CD4-positive, CD25-positive, alpha-beta regulatory T cell (primary cell): ENCODE results near the gene LRMDA. TPM values are rescaled to one million over a fixed set of nuclear protein-coding genes. Genes with fewer than 3 reads are reported as not detected.

Source experiments
- ATAC-seq, 2 donors: fragments of 150-1000 bp; cut with Tn5 transposase; one replicate each; pipeline ENCODE4 v1.10.0; 2021; ENCODE audit warnings: low read depth in 2 of 2, moderate number of reproducible peaks in 2 of 2, moderate library complexity in 1 of 2
- DNase-seq, 3 donors: peaks; one replicate each; pipeline versions ENCODE4 v3.0.0 to v3.0.0-alpha.2; 2012 to 2022; ENCODE audit warnings: mixed read lengths in 1 of 3
- H3K27ac ChIP-seq: one replicate; pipeline ENCODE4 v1.7.0; 2013; ENCODE audit warnings: mild to moderate bottlenecking, low read length; ENCODE audit not compliant: insufficient read depth, poor library complexity, severe bottlenecking
- H3K27me3 ChIP-seq: one replicate; pipeline ENCODE4 v1.7.0; 2013; ENCODE audit warnings: low read length; ENCODE audit not compliant: control insufficient read depth, insufficient read depth
- H3K36me3 ChIP-seq: one replicate; pipeline ENCODE4 v1.7.0; 2013; ENCODE audit warnings: mild to moderate bottlenecking, low read length, moderate library complexity; ENCODE audit not compliant: control insufficient read depth, insufficient read depth
- H3K4me1 ChIP-seq: 2 replicates; pipeline ENCODE4 v1.7.0; 2013; ENCODE audit warnings: mild to moderate bottlenecking, low read length; ENCODE audit not compliant: insufficient read depth, control insufficient read depth, poor library complexity, severe bottlenecking
- H3K4me3 ChIP-seq: one replicate; pipeline ENCODE4 v1.7.0; 2013; ENCODE audit warnings: low read depth, mild to moderate bottlenecking, low read length, moderate library complexity
- H3K9me3 ChIP-seq, 2 experiments: 1 replicate in 1 of 2; 2 replicates in 1 of 2; pipeline ENCODE4 v1.7.0; 2013; ENCODE audit warnings: low read length in 2 of 2, mild to moderate bottlenecking in 1 of 2, moderate library complexity in 1 of 2; ENCODE audit not compliant: control insufficient read depth in 2 of 2
- H3K27ac Mint-ChIP-seq, 3 donors: one replicate each; pipeline ENCODE4 v1.8.0; 2020 to 2022; ENCODE audit warnings: mild to moderate bottlenecking in 3 of 3, mixed read lengths in 3 of 3, moderate library complexity in 2 of 3
- H3K27me3 Mint-ChIP-seq: one replicate; pipeline ENCODE4 v1.8.0; 2022; ENCODE audit warnings: mild to moderate bottlenecking, mixed read lengths
- H3K36me3 Mint-ChIP-seq: one replicate; pipeline ENCODE4 v1.8.0; 2020; ENCODE audit warnings: mixed read lengths
- H3K4me1 Mint-ChIP-seq, 4 donors: one replicate each; pipeline ENCODE4 v1.8.0; 2020 to 2022; ENCODE audit warnings: mixed read lengths in 4 of 4, mild to moderate bottlenecking in 1 of 4
- H3K4me3 Mint-ChIP-seq, 4 donors: one replicate each; pipeline ENCODE4 v1.8.0; 2020 to 2022; ENCODE audit warnings: mild to moderate bottlenecking in 4 of 4, mixed read lengths in 4 of 4, moderate library complexity in 3 of 4
- H3K9me3 Mint-ChIP-seq, 7 donors: one replicate each; pipeline ENCODE4 v1.8.0; 2020 to 2022; ENCODE audit warnings: mixed read lengths in 7 of 7, mild to moderate bottlenecking in 3 of 7, moderate library complexity in 2 of 7
- polyA plus RNA-seq, 4 donors: library from polyadenylated mRNA; unstranded; fragments of 300-500 nt; fragmentation: Illumina TruSeq; gene quantifications; one replicate each; pipeline ENCODE4 v1.2.3, GENCODE V29; 2021
- total RNA-seq: library from RNA; stranded (reverse); gene quantifications from one replicate; pipeline ENCODE4 v1.2.3, GENCODE V29; 2022

Gene LRMDA
- total and polyA plus RNA-seq, 5 donors from 2014 or later, result 0.10 TPM; not detected in 4

- no peak overlapping the region for H3K4me3 ChIP-seq
- no peaks in the 10 kb centered on the region for H3K4me1 ChIP-seq
- no peaks in the 10 kb centered on the region for H3K27me3 Mint-ChIP-seq
- no peak for ATAC-seq
- no peak overlapping the region for H3K27ac ChIP-seq
- no peak for DNase-seq
- peaks cover 0 to 6% (median 0%) of the 10 kb centered on the region in 7 donors for H3K9me3 Mint-ChIP-seq
- peaks cover 0 to 12% (median 0%) of the 10 kb centered on the region in 4 donors for H3K4me1 Mint-ChIP-seq
- no peaks in the 10 kb centered on the region for H3K9me3 ChIP-seq
- no peak overlapping the region for H3K4me3 Mint-ChIP-seq
- H3K36me3 Mint-ChIP-seq, result no peaks in the 10 kb centered on the region
- H3K36me3 ChIP-seq, result no peaks in the 10 kb centered on the region
- no peaks in the 10 kb centered on the region for H3K27me3 ChIP-seq
- H3K27ac Mint-ChIP-seq, result no peak overlapping the region
Measured at GRCh38 chr10:76192151-76192550, 760.7 kb downstream of the LRMDA start.

- H3K4me3 ChIP-seq, result no peak overlapping the region
- no peak overlapping the region for H3K27ac ChIP-seq
- Mint-ChIP-seq H3K4me3 (no peak overlapping the region), H3K27ac (no peak overlapping the region), H3K9me3 (peaks cover 0 to 6% (median 0%) of the 10 kb centered on the region in 7 donors), H3K4me1 (peaks cover 0 to 11% (median 0%) of the 10 kb centered on the region in 4 donors), H3K36me3 (no peaks in the 10 kb centered on the region), H3K27me3 (no peaks in the 10 kb centered on the region)
- H3K36me3 ChIP-seq, result no peaks in the 10 kb centered on the region
- no peaks in the 10 kb centered on the region for H3K27me3 ChIP-seq
- no peaks in the 10 kb centered on the region for H3K9me3 ChIP-seq
- no peaks in the 10 kb centered on the region for H3K4me1 ChIP-seq
- DNase-seq (no peak), ATAC-seq (no peak)
Measured at GRCh38 chr10:76192694-76193320, 761.4 kb downstream of the LRMDA start.

- no peaks in the 10 kb centered on the region for H3K4me1 ChIP-seq
- Mint-ChIP-seq H3K27ac (peak overlapping the region in 1 of 3 donors; percentile 16), H3K9me3 (peaks cover 0 to 6% (median 0%) of the 10 kb centered on the region in 7 donors), H3K36me3 (no peaks in the 10 kb centered on the region), H3K4me3 (no peak overlapping the region), H3K27me3 (no peaks in the 10 kb centered on the region), H3K4me1 (peaks cover 0 to 11% (median 0%) of the 10 kb centered on the region in 4 donors)
- no peaks in the 10 kb centered on the region for H3K27me3 ChIP-seq
- peak in 1 of 3 donors; percentile 8 for DNase-seq
- H3K4me3 ChIP-seq, result no peak overlapping the region
- ATAC-seq, result no peak
- H3K27ac ChIP-seq, result no peak overlapping the region
- no peaks in the 10 kb centered on the region for H3K9me3 ChIP-seq
- no peaks in the 10 kb centered on the region for H3K36me3 ChIP-seq
Measured at GRCh38 chr10:76195654-76196390, 764.4 kb downstream of the LRMDA start.

DNA sequence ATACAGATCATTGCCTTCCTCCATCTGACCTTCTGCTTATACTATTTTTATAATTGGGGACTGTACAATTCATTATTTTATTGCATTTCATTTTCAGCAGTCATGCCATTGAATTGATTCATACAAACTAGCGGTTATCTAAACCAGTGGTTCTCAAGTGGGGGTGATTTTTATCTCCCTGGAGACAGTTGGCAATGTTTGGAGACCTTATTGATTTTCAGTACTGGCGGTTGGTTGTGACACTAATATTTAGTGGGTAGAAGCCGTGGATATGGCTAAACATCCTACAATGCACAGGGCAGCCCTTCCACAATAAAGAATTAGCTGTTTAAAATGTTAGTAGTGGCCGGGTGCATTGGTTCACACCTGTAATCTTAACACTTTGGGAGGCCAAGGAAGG, 765.9 kb downstream of the LRMDA start:
- ATAC-seq (no peak), DNase-seq (no peak)
- H3K9me3 Mint-ChIP-seq, result peaks cover 0 to 6% (median 0%) of the 10 kb centered on the region in 7 donors
- no peak overlapping the region for H3K27ac Mint-ChIP-seq
- Histone ChIP-seq H3K9me3 (no peaks in the 10 kb centered on the region), H3K4me1 (no peaks in the 10 kb centered on the region), H3K4me3 (no peak overlapping the region), H3K36me3 (no peaks in the 10 kb centered on the region), H3K27me3 (no peaks in the 10 kb centered on the region), H3K27ac (no peak overlapping the region)
- H3K4me3 Mint-ChIP-seq, result no peak overlapping the region
- H3K36me3 Mint-ChIP-seq, result no peaks in the 10 kb centered on the region
- peaks cover 0 to 11% (median 0%) of the 10 kb centered on the region in 4 donors for H3K4me1 Mint-ChIP-seq
- H3K27me3 Mint-ChIP-seq, result no peaks in the 10 kb centered on the region

DNA sequence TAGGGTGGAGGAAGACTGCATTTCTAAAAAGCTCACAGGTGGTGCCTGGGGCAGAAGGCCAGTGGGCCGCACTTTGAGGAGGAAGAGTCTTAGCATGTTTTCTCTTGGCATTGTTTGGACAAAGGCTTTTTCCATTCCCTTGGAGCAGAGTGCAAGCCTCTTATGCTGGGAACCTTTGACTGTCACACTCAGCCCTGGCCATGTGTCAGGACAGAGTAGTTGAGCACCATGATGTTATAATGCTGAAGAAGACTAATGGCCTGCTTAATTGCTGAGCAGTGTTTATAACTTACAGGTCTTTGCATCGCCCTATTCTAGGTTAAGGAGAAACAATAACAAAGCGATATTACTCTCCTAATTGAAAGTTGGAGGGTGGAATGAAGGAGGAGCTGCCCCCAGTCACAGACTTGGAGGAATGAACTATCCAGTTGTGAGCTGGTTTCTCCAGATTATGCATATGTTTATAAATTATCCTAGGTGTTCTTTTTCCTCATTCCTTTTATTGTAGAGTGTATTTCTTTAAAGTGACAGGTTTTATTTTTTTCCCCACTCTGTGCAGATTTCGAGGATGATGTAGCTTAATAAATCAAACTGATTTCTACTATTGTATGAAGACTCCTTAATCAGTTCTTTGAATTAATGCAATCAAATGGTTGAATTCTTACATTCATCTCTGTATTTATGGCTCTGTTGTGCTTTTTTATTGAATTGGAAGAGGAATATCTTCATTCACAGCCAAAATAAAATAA, 767.0 kb downstream of the LRMDA start:
- Histone ChIP-seq H3K27ac (no peak overlapping the region), H3K27me3 (no peaks in the 10 kb centered on the region), H3K4me1 (no peaks in the 10 kb centered on the region), H3K4me3 (no peak overlapping the region), H3K36me3 (no peaks in the 10 kb centered on the region), H3K9me3 (no peaks in the 10 kb centered on the region)
- DNase-seq, result no peak
- Mint-ChIP-seq H3K27me3 (no peaks in the 10 kb centered on the region), H3K4me1 (peaks cover 0 to 11% (median 0%) of the 10 kb centered on the region in 4 donors), H3K27ac (no peak overlapping the region), H3K9me3 (peaks cover 0 to 6% (median 0%) of the 10 kb centered on the region in 7 donors), H3K4me3 (no peak overlapping the region), H3K36me3 (no peaks in the 10 kb centered on the region)
- ATAC-seq, result no peak

- Mint-ChIP-seq H3K4me3 (no peak overlapping the region), H3K4me1 (no peaks in the 10 kb centered on the region), H3K36me3 (no peaks in the 10 kb centered on the region), H3K27me3 (no peaks in the 10 kb centered on the region), H3K27ac (no peak overlapping the region), H3K9me3 (peaks cover 0 to 2% (median 0%) of the 10 kb centered on the region in 7 donors)
- H3K36me3 ChIP-seq, result no peaks in the 10 kb centered on the region
- H3K27me3 ChIP-seq, result no peaks in the 10 kb centered on the region
- no peaks in the 10 kb centered on the region for H3K4me1 ChIP-seq
- no peaks in the 10 kb centered on the region for H3K9me3 ChIP-seq
- DNase-seq, result no peak
- ATAC-seq, result no peak
- no peak overlapping the region for H3K27ac ChIP-seq
- no peak overlapping the region for H3K4me3 ChIP-seq
Measured at GRCh38 chr10:76201962-76202361, 770.5 kb downstream of the LRMDA start.

- Histone ChIP-seq H3K27me3 (no peaks in the 10 kb centered on the region), H3K9me3 (no peaks in the 10 kb centered on the region), H3K4me1 (no peaks in the 10 kb centered on the region), H3K4me3 (no peak overlapping the region), H3K27ac (no peak overlapping the region), H3K36me3 (no peaks in the 10 kb centered on the region)
- Mint-ChIP-seq H3K36me3 (no peaks in the 10 kb centered on the region), H3K27ac (no peak overlapping the region), H3K27me3 (no peaks in the 10 kb centered on the region), H3K4me3 (no peak overlapping the region), H3K9me3 (peaks cover 0 to 3% (median 0%) of the 10 kb centered on the region in 7 donors), H3K4me1 (no peaks in the 10 kb centered on the region)
- DNase-seq (no peak), ATAC-seq (no peak)
Measured at GRCh38 chr10:76202777-76203176, 771.4 kb downstream of the LRMDA start.
